NCI-H748 (cell line): ENCODE measurements around the gene PLIN3.
"Not testable (repeated sequence)": the region's sequence is repeated elsewhere in the genome, so short reads cannot be mapped to it uniquely, and the experiment has no call there.

ENCODE experiments used
- DNase-seq: peaks from one replicate; lab custom pipeline; 2025; ENCODE audit not compliant: unreplicated experiment; lab: John Stamatoyannopoulos, UW

PLIN3 gene

DNA sequence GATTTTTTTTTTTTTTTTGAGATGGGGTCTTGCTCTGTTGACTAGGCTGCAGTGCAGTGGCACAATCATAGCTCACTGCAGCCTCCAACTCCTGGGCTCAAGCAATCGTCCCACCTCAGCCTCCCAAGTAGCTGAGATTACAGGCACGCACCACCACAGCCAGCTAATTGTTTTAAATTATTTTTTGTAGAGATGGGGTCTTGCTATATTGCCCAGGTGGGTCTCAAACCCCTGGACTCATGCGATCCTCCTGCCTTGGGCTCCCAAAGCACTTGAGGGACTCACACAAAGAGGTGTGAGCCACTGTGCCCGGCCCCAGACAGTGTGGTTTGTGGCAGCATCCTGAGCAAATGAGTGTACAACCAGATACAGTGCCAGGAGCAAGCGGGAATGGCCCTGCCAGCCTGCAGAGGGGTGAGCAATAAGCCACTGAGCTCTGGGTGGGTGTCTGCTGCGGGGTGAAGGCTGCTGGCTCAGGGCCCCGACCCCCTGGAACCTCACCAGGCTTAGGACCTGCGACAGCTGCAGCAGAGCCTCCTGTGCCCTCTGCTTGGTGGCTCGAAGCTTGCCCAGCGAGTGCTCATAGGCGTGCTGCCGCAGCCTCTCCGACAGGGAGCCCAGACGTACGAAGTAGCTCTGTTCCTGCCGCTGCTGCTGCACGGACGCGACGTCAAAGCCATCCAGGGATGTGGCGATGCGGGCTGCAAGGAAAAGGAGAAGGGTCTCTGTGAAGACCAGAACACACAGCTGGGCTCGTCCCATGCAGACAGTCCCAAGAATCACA is 20.1 kb downstream of the PLIN3 start:
- no peak for DNase-seq

DNA sequence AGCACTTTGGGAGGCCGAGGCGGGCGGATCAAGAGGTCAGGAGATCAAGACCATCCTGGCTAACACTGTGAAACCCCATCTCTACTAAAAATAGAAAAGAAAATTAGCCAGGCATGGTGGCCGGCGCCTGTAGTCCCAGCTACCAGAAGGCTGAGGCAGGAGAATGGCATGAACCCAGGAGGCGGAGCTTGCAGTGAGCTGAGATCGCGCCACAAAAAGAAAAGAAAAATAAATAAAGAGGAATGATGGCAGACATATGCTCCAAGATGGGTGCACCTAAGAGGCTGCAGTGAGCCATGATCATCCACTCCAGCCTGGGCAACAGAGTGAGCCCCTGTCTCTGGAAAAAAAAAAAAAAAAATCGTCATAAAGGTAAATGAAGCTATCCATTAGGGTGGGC is 21.5 kb downstream of the PLIN3 start:
- not testable (repeated sequence) for DNase-seq

DNA sequence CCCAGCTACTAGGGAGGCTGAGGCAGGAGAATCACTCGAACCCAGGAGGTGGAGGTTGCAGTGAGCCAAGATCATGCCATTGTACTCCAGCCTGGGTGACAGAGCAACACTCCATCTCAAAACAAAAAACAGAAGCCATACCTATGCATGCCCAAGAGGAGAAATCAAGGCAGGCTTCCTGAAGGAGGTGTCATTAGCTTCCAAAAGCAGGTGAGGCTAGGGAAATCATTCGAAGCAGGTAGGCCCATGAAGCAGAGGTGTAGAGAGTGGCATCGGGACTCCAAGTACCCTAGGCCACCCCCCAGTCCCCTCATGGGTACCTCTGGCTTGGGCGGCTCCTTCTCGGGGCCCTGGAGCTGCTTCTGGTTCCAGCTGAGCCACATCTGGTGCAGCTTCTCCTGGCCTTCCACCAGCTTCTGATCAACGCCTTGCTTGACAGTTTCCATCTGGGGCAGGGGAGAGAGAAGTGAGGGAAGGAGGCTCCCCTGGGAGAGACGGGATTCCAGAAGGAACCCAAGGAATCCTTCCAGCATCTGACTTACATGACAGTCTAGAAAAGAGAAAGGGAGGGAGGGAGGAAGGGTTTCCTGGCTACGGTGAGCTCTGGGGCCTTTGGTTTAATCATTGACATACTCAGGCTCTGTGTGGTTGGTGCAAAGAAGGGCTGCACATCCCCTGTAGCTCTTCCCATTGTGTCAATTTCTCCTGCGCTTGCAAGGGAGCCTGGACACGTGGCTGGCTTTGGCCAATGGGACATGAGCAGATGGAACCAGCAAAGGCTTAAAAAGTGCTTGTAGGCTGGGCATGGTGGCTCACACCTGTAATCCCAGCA is 22.9 kb downstream of the PLIN3 start:
- DNase-seq, result no peak

DNA sequence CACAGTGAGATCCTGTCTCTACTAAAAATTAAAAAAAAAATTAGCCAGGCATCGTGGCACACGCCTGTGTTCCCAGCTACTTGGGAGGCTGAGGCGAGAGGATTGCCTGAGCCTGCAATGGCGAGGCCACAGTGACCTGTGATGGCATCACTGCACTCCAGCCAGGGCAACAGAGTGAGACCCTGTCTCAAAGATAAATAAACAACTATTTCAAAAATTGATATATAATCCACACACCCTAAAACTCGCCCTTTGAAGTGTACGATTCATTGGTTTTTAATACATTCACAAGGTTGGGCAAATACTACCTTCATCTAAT is 23.9 kb downstream of the PLIN3 start:
- DNase-seq, result no peak

DNA sequence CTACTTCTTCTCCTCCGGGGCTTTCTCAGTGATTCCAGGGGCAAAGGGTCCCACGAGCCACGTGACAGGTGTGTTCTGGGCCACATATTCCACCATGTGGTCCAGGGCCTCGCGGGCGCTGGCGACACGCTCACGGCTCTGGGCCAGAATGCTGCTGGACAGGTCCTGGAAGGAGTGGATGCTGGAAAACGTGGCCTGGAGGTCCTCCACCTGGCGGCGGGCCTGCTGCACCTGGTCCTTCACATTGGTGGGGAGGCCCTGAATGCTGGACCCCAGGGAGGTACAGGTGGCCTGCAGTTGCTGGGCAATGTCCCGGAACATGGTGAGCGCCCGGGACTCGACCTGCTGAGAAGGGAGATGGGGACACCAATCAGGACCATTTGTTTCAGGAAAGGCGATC is 28.3 kb downstream of the PLIN3 start:
- no peak for DNase-seq

DNA sequence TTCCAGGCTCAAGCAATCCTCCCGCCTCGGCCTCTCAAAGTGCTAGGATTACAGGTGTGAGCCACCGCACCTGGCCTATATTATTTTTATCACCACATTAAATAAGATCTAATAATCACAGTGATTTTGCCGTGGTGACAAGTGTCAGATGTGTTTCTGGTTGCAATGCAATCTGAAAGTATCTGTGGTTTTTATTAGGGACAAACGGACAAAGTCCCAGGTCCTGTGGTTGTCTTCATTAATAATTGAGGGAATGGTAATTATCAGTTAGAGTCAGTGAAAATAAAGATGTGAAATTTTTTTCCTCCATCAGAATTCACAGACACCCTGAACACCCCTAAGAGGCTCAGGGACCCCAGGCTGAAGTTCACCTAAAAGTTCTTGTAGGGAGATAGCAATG is 34.7 kb downstream of the PLIN3 start:
- no peak for DNase-seq

DNA sequence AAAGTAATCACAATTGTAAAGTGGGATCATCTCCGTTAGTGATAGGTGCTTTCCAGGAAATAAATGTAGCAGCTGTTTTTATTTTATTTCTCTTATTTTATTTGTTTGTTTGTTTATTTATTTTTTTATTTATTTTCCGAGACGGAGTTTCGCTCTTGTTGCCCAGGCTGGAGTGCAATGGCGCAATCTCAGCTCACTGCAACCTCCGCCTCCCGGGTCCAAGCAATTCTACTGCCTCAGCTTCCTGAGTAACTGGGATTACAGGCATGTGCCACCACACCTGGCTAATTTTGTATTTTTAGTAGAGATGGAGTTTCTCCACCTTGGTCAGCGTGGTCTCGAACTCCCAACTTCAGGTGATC is 35.5 kb downstream of the PLIN3 start:
- DNase-seq, result not testable (repeated sequence)

DNA sequence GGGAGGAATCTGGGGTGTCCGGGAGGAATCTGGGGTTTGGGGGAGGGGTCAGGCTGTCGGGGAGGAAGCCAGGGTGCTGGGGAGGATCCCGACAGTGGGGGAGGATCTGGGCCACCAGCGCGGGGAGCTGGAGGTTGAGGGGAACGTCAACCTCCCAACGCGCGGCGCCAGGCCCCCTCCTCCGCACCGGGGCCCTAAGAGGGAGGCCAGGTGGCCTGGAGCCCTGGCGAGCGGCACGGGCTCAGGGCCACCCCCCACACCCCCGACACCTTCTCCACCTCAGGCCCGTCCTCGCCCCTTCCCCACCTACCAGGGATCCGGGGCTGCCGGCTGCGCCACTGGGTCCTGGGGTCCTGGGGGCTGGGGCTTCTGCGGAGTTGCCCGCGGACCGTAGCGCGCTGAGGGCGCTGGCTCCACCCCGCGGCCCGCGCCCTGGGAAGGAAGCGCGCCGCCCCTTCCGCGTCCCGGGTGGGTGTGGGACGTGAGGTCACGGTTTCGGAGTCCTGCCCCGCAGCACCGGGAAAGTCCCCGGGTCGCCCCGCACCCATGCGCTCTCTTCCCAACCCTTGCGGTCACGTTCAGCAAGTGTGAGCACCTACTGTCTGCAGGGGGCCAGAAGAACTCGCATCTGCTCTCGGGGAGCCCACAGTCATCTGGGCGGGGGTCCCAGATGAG is 36.0 kb downstream of the PLIN3 start, which contains the start of gene TICAM1:
TICAM1 (minus strand) TSS at position 409 of the 675 bp plus-strand sequence. CDS start 13,335 bp downstream, outside the sequence.
- DNase-seq, result peak; percentile 14

DNA sequence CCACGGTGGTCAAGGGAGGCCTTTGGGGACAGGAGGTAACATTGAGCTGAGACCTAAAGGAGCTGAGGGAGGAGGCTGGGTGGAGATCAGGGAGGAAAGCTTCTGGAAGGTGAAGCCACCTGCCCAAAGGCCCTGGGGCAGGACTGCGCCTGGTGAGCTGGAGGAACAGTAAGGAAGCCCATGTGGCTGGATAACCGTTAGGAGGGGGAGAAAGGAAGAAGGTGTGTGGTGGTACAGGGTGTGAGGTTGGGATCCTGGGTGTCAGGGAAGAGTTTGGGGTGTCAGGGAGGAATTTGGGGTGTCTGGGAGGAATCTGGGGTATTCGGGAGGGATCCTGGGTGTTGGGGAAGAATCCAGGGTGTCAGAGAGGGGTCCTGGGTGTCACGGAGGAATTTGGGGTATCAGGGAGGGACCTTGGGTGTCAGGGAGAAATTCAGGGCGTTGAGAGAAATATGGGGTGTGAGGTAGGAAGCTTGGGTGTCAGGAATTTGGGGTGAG is 36.6 kb downstream of the PLIN3 start:
- DNase-seq, result no peak

DNA sequence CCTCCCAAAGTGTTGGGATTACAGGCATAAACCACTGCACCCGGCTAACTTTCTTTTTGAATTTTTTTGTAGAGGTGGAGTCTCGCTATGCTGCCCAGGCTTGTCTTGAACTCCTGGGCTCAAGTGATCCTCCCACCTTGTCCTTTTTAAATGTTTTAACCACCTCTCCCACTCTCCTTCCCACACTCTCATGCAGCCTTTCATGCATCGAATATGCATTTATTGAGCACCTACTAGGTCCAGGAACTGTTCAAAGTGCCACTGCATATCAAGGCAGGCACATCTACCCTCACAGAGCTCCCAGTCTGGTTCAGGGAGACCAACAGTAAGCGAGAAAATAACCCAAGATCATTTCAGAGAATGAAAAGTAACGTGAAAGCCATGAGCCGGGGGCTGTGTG is 37.1 kb downstream of the PLIN3 start:
- no peak for DNase-seq

DNA sequence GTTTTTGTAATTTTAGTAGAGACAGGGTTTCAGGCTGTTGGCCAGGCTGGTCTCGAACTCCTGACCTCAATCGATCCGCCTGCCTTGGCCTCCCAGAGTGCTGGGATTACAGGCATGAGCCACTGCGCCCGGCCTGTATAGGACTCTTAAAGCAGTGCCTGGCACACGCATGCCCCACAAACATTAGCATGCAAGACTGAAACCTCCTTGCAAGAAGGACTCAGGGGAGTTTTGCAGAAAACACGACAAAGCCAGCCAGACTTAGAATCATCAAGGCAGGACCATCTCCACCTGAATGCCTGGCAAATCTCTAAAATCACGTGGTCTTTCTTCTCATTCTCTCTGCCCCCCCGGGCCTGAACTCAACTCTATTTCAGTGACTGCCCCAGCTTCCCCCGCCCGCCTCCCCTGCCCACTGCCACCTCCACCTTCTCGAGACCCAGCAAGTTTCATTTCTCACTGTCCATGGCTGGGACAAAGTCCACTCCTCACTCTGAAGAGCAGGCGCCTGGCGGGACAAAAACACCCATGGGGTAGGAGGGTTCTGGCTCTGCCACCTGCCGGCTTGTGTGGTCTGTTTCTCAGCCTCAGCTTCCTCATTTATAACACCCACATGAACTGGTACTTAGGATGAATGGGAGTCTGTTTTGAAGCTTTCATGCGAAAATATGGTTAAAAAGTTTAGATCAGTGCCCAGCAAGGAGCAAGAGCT is 38.3 kb downstream of the PLIN3 start:
- no peak for DNase-seq

DNA sequence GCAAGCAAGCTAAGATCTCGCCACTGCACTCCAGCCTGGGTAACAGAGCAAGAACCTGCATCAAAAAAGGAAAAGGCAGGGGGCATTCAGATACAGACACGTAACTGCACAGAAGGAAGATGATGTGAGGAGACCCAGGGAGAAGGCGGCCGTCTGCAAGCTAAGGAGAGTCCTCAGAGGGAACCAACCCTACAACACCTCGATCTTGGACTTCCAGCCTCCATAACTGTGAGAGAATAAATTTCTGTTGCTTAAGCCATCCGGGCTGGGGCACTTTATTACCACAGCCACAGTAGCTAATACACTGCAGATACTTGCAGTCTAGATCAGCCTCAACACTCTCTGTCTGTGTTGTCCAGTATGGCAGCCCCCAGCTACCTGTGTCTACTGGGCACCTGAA is 43.9 kb downstream of the PLIN3 start:
- no peak for DNase-seq

DNA sequence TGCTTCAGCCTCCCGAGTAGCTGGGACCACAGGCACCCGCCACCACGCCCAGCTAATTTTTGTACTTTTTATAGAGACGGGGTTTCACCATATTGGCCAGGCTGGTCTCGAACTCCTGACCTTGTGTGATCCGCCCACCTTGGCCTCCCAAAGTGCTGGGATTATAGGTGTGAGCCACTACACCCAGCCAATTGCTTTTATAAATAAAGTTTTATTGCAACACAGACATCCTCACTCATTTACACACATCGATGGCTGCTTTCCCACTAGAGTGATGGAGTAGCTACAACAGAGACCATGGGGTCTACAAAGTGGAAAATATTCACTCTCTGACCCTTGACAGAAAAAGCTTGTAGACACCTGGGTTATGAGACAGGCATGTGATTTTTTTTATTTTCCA is 45.1 kb downstream of the PLIN3 start:
- DNase-seq, result not testable (repeated sequence)

DNA sequence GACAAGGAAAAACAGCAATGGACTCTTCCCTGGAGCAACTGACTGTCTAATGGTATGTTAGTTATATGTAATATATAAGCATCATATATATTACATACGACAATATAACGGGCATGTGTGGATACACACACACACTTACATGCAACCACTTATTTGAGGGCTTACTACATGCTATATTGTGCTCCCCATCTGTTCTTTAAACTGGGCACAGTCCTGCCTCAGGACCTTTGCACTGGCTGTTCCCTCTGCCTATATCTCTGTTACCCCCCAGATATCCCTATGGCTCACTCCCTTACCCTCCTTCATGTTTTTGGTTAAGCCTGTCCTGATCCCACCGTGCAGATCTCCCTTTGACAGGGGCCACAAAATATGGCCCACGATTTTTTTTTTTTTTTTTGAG is 46.2 kb downstream of the PLIN3 start:
- no peak for DNase-seq

DNA sequence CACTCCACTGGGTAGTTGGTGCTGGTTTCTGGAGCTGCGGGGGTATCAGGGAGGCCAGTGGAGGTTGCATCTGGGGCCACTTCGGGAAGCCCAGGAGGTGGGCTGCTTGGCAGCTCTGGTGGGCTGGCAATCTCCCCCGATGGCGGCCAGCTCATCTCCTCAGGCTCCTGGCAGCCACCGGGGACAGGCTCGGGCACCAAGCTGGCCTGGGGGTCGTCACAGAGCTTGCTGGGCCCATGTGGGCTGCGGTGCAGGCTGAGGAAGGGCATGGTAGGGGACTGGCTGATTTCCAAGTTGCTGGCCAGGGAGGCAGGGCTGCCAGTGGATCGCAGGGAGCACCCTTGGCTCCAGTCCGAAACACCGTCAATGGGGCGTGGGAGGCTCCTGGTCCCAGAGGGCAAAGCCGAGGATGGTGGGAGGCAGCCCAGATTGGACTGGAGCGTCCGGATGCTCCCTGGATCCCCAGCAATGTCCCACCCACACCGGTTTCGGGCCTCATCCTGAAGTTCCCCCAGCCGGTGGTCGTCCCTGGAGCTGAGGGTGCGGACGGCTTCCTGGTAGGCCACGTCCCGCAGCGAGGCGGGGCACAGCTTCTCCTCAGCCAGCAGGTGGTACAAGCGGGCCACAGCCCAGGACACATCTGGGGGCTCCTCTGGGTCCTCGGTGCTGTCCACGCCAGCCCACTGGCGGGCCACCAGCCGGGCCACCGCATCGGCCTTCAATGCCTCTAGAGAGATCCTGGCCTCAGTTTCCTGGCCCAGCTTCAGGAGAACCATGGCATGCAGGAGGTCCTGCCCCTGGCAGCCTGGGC is 49.8 kb downstream of the PLIN3 start:
- DNase-seq, result no peak

DNA sequence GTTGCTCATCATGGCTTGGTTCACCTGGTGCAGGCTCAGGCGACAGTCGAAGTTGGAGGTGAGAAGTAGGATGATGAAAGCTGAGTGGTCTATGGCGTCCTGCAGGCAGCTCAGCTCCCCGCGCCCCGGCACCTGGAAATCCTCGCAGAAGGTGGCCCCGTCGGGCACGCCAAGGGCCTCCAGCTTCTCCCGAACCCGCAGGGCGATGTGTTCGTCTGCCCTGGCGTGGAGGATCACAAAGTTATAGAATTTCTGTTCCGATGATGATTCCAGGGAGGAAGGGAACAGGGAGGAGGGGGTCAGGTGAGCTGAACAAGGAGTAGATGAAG is 50.6 kb downstream of the PLIN3 start:
- DNase-seq, result no peak

DNA sequence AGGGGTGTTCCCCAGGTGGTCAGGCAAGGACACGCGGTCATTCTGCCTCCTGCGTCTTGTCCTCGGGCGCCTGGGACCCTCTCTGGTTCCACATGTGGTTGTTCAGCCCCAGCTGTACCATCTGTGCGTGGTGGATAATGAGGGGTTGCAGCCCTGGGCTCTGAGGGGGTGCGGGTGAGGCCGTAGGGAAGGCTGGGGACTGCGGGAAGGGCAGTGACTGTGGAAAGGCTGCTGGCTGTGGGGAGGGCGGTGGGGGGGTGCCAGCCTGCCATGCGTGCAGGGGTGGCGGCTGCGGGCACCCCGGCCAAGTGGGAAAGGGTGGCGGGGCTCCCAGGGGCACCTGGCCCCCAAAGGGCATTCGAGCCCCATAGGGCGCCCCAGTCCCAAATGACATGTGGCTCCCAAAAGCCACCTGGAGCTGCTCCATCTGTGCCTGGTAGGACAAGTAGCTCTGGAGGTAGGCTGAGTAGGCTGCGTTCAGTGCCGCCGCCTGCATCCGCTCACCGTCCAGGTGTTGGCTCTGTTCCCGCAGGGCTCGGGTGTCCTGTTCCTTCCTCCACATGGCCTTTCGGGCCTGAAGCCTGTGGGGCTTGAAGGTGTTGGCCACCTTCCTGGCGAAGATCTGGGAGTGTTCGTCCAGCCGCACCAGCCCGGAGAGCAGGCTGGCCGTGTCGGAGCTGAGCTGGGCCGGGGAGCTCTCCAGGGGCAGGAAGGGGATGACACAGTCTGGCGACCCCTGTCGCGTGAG is 51.1 kb downstream of the PLIN3 start:
- no peak for DNase-seq

DNA sequence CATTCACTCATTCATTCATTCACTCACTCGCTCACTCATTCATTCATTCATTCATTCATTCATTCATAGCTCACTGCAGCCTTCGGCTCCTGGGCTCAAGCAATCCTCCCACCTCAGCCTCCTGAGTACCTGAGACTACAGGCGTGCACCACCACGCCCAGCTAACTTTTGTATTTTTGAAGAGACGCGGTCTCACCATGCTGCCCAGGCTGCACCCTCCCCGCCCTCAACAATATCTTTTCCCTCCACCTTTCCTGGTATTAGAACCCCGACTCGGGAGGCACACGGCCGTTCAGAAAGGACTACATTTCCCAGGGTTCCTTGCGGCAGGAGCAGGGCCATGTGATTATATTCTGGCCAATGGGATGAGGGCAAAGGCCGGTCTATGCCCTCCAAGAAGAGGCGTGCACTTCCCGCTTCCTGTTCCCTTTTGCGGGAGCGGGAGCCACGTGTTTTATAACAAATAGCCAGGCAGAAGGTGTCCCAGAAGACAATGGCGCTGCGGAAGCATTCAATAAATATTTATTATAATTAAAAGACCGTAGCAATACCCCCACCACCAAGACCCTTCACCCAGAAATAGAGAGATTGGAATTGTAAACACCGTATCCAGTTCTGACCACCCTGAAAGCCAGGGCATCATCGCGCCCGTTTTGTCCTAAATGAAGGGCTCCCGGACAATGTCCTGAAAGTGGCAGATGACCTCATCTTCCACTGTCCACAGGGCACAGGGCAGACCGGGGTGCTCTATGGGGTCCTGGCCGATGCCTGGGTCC is 51.9 kb downstream of the PLIN3 start:
- peak; percentile 91 for DNase-seq
